Right lobe of liver (tissue), 4 donors: ENCODE measurements around the gene PITPNC1.

Source experiments
- CTCF ChIP-seq, 4 donors: fragments of 200-600 bp in 3 of 4; fragments of 450-650 bp in 1 of 4; IDR thresholded peaks; one replicate each; pipeline versions ENCODE4 v1.5.1 to v1.8.0; 2016 to 2022; ENCODE audit warnings: antibody characterized with exemption in 4 of 4, mild to moderate bottlenecking in 2 of 4
- POLR2A ChIP-seq: fragments of 450-650 bp; IDR thresholded peaks from one replicate; pipeline ENCODE4 v1.6.1; 2017; ENCODE audit warnings: antibody characterized with exemption, mild to moderate bottlenecking
- donor health status: DM: no; HTN: no; CAD: no.
- donor health status: DM: no; HTN: no; CAD: no.
- donor health status: DM: no; HTN: yes; CAD: no.

GRCh38 chr17:67534941-67535340 lies 157.9 kb downstream of the PITPNC1 start:
- no peak for TF ChIP-seq POLR2A
- no peak for TF ChIP-seq CTCF (IDR thresholded peaks at IDR 0.05)
